Hepatocyte (in vitro differentiated cells): ENCODE results near the gene ZNF548. TPM values are rescaled to one million over a fixed set of nuclear protein-coding genes. Genes with fewer than 3 reads are reported as not detected.
"Not testable (repeated sequence)": the region's sequence is repeated elsewhere in the genome, so short reads cannot be mapped to it uniquely, and the experiment has no call there.

ENCODE experiments used
- DNase-seq: peaks from one replicate; pipeline ENCODE4 v3.0.0-alpha.2; 2016; ENCODE audit warnings: low spot score
- H2AFZ ChIP-seq: fragments of 200-600 bp; sonication (generic); 2 replicates; pipeline ENCODE4 v1.6.0; 2016; ENCODE audit warnings: antibody characterized with exemption, mild to moderate bottlenecking
- H3K27ac ChIP-seq: fragments of 200-600 bp; sonication (generic); 2 replicates; pipeline ENCODE4 v1.5.1; 2016; ENCODE audit warnings: mild to moderate bottlenecking
- H3K27me3 ChIP-seq: fragments of 200-600 bp; sonication (generic); 2 replicates; pipeline ENCODE4 v1.6.1; 2016
- H3K36me3 ChIP-seq: fragments of 200-600 bp; sonication (generic); replicated peaks from 2 replicates; pipeline ENCODE4 v1.5.1; 2016; ENCODE audit warnings: low read depth; ENCODE audit not compliant: insufficient read depth
- H3K4me1 ChIP-seq: fragments of 200-600 bp; sonication (generic); 2 replicates; pipeline ENCODE4 v1.5.1; 2016; ENCODE audit warnings: mild to moderate bottlenecking, moderate library complexity; ENCODE audit not compliant: insufficient read depth
- H3K4me2 ChIP-seq: fragments of 200-600 bp; sonication (generic); 2 replicates; pipeline ENCODE4 v1.6.0; 2016
- H3K4me3 ChIP-seq: fragments of 200-600 bp; sonication (generic); 2 replicates; pipeline ENCODE4 v1.5.1; 2016; ENCODE audit warnings: mild to moderate bottlenecking
- H3K79me2 ChIP-seq: fragments of 200-600 bp; sonication (generic); 2 replicates; pipeline ENCODE4 v1.6.0; 2017; ENCODE audit warnings: mild to moderate bottlenecking
- H3K9me2 ChIP-seq: fragments of 200-600 bp; sonication (generic); replicated peaks from 2 replicates; pipeline ENCODE4 v1.6.0; 2017; ENCODE audit warnings: mild to moderate bottlenecking; ENCODE audit not compliant: insufficient read depth
- H3K9me3 ChIP-seq: fragments of 200-600 bp; sonication (generic); 2 replicates; pipeline ENCODE4 v1.5.1; 2016; ENCODE audit warnings: low read depth, mild to moderate bottlenecking
- H4K20me1 ChIP-seq: fragments of 200-600 bp; sonication (generic); 2 replicates; pipeline ENCODE4 v1.6.0; 2016; ENCODE audit warnings: mild to moderate bottlenecking; ENCODE audit not compliant: insufficient read depth, poor library complexity, severe bottlenecking
- CTCF ChIP-seq: fragments of 200-600 bp; sonication (generic); IDR thresholded peaks from 2 replicates; pipeline ENCODE4 v1.5.1; 2016; ENCODE audit warnings: antibody characterized with exemption, mild to moderate bottlenecking; ENCODE audit not compliant: poor library complexity
- EZH2 ChIP-seq: fragments of 200-600 bp; sonication (generic); IDR thresholded peaks from 2 replicates; pipeline ENCODE4 v1.6.1; 2016; ENCODE audit warnings: antibody characterized with exemption, mild to moderate bottlenecking, borderline replicate concordance
- EZH2phosphoT487 ChIP-seq: fragments of 200-600 bp; sonication (generic); IDR thresholded peaks from one replicate; pipeline ENCODE4 v1.6.1; 2018; ENCODE audit warnings: antibody characterized with exemption, mild to moderate bottlenecking, low read depth, moderate library complexity; ENCODE audit not compliant: unreplicated experiment, severe bottlenecking
- WGBS: methylation state at CpG from one replicate; pipeline ENCODE4 v1.1.6; 2016; ENCODE audit warnings: low lambda C conversion rate; ENCODE audit errors: missing lambda C conversion rate; 5-methylcytosine and 5-hydroxymethylcytosine counted together
- polyA plus RNA-seq: library from polyadenylated mRNA; unstranded; fragments of >200 nt; fragmentation: Nextera tagmentation; extraction: Ambion mirVana; gene quantifications from 2 replicates; pipeline ENCODE4 v1.2.1, GENCODE V29; 2016
- total RNA-seq: library from RNA; depleted of rRNA; stranded (reverse); fragments of >200 nt; gene quantifications from 2 replicates; pipeline ENCODE4 v1.2.3, GENCODE V29; 2014

The ZNF548 gene
- total and polyA plus RNA-seq, 2 experiments from 2014 or later: 9.3 to 26.3 TPM

DNA sequence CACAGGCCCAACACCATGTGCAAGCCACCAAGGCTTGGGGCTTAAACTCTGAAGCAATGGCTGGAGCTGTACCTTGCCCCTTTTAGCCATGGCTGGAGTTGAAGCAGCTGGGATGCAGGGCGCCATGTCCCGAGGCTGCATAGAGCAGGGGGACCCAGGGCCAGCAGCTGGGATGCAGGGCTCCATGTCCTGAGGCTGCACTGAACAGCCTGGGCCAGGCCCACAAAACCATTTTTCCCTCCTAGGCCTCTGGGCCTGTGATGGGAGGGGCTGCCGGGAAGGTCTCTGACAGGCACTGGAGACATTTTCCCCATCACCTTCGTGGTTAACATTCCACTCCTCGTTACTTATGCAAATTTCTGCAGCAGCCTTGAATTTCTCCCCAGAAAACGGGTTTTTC is 15.5 kb upstream of the ZNF548 start:
- Histone ChIP-seq H3K27ac (no peak overlapping the region), H3K27me3 (no peaks in the 10 kb centered on the region), H3K9me2 (no peaks in the 10 kb centered on the region), H3K4me1 (no peaks in the 10 kb centered on the region), H4K20me1 (no peaks in the 10 kb centered on the region), H3K9me3 (no peaks in the 10 kb centered on the region), H3K79me2 (no peaks in the 10 kb centered on the region), H3K36me3 (no peaks in the 10 kb centered on the region), H3K4me3 (no peak overlapping the region), H2AFZ (no peak overlapping the region), H3K4me2 (no peak overlapping the region)
- WGBS: 98% methylated on average over 6 of the region's 6 CpGs
- TF ChIP-seq EZH2phosphoT487 (no peak), EZH2 (no peak), CTCF (no peak)
- DNase-seq: no peak

- H3K4me3 ChIP-seq, H3K27ac ChIP-seq, H2AFZ ChIP-seq, H3K4me1 ChIP-seq, H3K9me2 ChIP-seq, DNase-seq, H3K4me2 ChIP-seq, H3K27me3 ChIP-seq, H3K79me2 ChIP-seq, H3K36me3 ChIP-seq, H4K20me1 ChIP-seq, H3K9me3 ChIP-seq: not testable (repeated sequence)
- WGBS: 98% methylated on average over 2 of the region's 2 CpGs
Measured at GRCh38 chr19:57374647-57375046, 15.0 kb upstream of the ZNF548 start.

DNA sequence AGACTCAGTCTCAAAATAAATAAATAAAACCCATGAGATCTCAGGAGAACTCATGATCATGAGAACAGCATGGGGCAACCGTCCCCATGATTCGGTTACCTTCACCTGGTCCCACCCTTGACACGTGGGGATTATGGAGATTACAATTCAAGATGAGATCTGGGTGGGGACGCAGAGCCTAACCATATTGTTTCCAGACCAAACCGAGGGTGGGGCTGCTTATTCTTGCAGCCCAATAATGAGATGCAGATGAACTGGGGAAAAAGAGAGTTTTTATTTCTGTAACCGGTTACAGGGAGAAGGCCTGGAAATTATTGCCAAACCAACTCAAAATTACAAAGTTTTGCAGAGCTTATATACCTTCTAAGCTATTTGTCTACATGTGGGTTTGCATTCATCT is 13.5 kb upstream of the ZNF548 start:
- H3K27ac ChIP-seq: no peak overlapping the region
- no peaks in the 10 kb centered on the region for H3K9me3 ChIP-seq
- 94% methylated on average over 6 of the region's 6 CpGs for WGBS
- no peak for DNase-seq
- H3K36me3 ChIP-seq: no peaks in the 10 kb centered on the region
- no peaks in the 10 kb centered on the region for H3K79me2 ChIP-seq
- no peaks in the 10 kb centered on the region for H4K20me1 ChIP-seq
- H3K4me1 ChIP-seq: no peaks in the 10 kb centered on the region
- TF ChIP-seq EZH2phosphoT487: no peak
- no peak for TF ChIP-seq CTCF
- TF ChIP-seq EZH2: no peak
- H3K27me3 ChIP-seq: no peaks in the 10 kb centered on the region
- H3K4me2 ChIP-seq: no peak overlapping the region
- H3K9me2 ChIP-seq: no peaks in the 10 kb centered on the region
- H2AFZ ChIP-seq: no peak overlapping the region
- H3K4me3 ChIP-seq: no peak overlapping the region

DNA sequence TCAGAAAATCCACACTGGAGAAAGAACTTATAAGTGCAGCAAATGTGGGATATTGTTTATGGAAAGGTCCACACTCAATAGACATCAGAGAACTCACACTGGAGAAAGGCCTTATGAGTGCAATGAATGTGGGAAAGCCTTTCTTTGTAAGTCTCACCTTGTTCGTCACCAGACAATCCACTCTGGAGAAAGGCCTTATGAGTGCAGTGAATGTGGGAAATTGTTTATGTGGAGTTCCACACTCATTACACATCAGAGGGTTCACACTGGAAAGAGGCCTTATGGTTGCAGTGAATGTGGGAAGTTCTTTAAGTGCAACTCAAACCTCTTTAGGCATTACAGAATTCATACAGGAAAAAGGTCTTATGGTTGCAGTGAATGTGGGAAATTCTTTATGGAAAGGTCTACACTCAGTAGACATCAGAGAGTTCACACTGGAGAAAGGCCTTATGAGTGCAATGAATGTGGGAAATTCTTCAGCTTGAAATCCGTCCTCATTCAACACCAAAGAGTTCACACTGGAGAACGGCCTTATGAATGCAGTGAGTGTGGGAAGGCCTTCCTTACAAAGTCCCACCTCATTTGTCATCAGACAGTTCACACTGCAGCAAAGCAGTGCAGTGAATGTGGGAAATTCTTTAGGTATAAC is 12.0 kb upstream of the ZNF548 start:
- H3K27me3 ChIP-seq: no peaks in the 10 kb centered on the region
- no peak for DNase-seq
- H3K9me3 ChIP-seq: no peaks in the 10 kb centered on the region
- H3K4me3 ChIP-seq: no peak overlapping the region
- H3K9me2 ChIP-seq: no peaks in the 10 kb centered on the region
- no peak overlapping the region for H2AFZ ChIP-seq
- H3K36me3 ChIP-seq: no peaks in the 10 kb centered on the region
- no peaks in the 10 kb centered on the region for H4K20me1 ChIP-seq
- H3K4me1 ChIP-seq: no peaks in the 10 kb centered on the region
- H3K4me2 ChIP-seq: no peak overlapping the region
- no peaks in the 10 kb centered on the region for H3K79me2 ChIP-seq
- TF ChIP-seq EZH2 (no peak), CTCF (no peak), EZH2phosphoT487 (no peak)
- no peak overlapping the region for H3K27ac ChIP-seq
- WGBS: 97% methylated on average over 3 of the region's 3 CpGs
